Testis (tissue), 2 donors: Measurements from ENCODE around the gene TWNK.

Experiments
- POLR2A ChIP-seq: fragments of 450-650 bp; IDR thresholded peaks from one replicate; pipeline ENCODE4 v1.6.1; 2017; ENCODE audit warnings: antibody characterized with exemption, mild to moderate bottlenecking, moderate library complexity
- TF ChIP-seq, protein P1 (sequence below), 3 experiments: fragments of 450-650 bp in 2 of 3; fragments of 200-600 bp in 1 of 3; sonication (generic) in 1 of 3; IDR thresholded peaks; one replicate each; pipeline ENCODE4 v1.5.1; 2016 to 2019; ENCODE audit warnings: antibody characterized with exemption in 3 of 3, mild to moderate bottlenecking in 2 of 3, moderate library complexity in 1 of 3

DNA sequence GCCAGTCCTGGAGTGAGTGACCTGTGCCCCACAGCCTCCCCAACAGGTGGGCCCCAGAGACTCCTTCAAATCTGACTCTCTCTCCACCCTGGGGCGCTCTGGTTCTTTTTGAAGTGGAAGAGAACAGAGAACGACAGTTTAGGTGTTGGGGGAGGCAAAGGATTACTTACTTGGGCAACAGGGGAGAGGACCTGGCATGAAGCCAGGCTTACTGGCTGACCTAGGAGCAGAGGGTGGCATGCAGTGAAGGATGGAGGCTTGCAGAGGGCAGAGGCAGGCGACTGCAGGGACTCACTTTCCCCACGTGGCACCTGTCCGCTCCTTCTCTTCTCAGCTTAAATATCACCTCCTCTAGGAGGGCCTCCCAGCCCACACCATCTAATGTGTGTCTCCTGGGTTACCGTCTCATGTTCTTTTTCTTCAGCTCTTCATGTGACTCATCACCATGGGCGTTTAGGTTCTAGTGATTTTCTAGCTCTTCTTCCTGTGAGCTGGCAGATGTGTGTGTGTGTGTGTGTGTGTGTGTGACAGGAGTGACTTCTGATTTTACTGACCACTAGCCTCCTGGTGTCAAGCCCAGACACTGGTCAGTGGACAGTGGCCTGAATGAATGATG is 27.7 kb downstream of the TWNK start:
- no peak for TF ChIP-seq POLR2A
- TF ChIP-seq, protein P1, sequence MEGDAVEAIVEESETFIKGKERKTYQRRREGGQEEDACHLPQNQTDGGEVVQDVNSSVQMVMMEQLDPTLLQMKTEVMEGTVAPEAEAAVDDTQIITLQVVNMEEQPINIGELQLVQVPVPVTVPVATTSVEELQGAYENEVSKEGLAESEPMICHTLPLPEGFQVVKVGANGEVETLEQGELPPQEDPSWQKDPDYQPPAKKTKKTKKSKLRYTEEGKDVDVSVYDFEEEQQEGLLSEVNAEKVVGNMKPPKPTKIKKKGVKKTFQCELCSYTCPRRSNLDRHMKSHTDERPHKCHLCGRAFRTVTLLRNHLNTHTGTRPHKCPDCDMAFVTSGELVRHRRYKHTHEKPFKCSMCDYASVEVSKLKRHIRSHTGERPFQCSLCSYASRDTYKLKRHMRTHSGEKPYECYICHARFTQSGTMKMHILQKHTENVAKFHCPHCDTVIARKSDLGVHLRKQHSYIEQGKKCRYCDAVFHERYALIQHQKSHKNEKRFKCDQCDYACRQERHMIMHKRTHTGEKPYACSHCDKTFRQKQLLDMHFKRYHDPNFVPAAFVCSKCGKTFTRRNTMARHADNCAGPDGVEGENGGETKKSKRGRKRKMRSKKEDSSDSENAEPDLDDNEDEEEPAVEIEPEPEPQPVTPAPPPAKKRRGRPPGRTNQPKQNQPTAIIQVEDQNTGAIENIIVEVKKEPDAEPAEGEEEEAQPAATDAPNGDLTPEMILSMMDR (IDR thresholded peaks at IDR 0.05), result no peak
